Gastroesophageal sphincter (tissue), 4 donors: ENCODE results near the gene SLC6A19. TPM values are rescaled to one million over a fixed set of nuclear protein-coding genes. Genes with fewer than 3 reads are reported as not detected.

Experiments
- ATAC-seq: fragments of 150-250 bp; one replicate; pipeline ENCODE4 v1.9.1; 2016; ENCODE audit warnings: mild to moderate bottlenecking, moderate library complexity
- H3K27ac ChIP-seq, 4 donors: fragments of 200-600 bp; sonication (generic) in 3 of 4; 1 replicate in 3 of 4; 2 replicates in 1 of 4; pipeline ENCODE4 v1.5.1; 2016 to 2019
- H3K27me3 ChIP-seq: fragments of 200-600 bp; sonication (generic); one replicate; pipeline ENCODE4 v1.5.1; 2019
- H3K36me3 ChIP-seq, 2 donors: fragments of 200-600 bp; sonication (generic); one replicate each; pipeline ENCODE4 v1.5.1; 2019; ENCODE audit warnings: control low read depth in 1 of 2
- H3K4me1 ChIP-seq, 3 donors: fragments of 200-600 bp; sonication (generic); 1 replicate in 2 of 3; 2 replicates in 1 of 3; pipeline ENCODE4 v1.5.1; 2016 to 2019; ENCODE audit warnings: control low read depth in 2 of 3
- H3K4me3 ChIP-seq, 2 donors: fragments of 200-600 bp; sonication (generic); one replicate each; pipeline ENCODE4 v1.5.1; 2019; ENCODE audit warnings: mild to moderate bottlenecking in 1 of 2, moderate library complexity in 1 of 2
- H3K9me3 ChIP-seq, 3 donors: fragments of 200-600 bp; sonication (generic); one replicate each; pipeline ENCODE4 v1.5.1; 2017 to 2019; ENCODE audit warnings: control low read depth in 2 of 3
- CTCF ChIP-seq, 4 experiments: fragments of 200-600 bp in 2 of 4; fragments of 450-650 bp in 2 of 4; sonication (generic) in 1 of 4; IDR thresholded peaks; one replicate each; pipeline ENCODE4 v1.5.1; 2017 to 2019; ENCODE audit warnings: antibody characterized with exemption in 4 of 4, mild to moderate bottlenecking in 2 of 4, moderate library complexity in 2 of 4
- EP300 ChIP-seq: sonication (generic); formaldehyde crosslinking; IDR thresholded peaks from one replicate; pipeline ENCODE4 v1.6.1; 2017; ENCODE audit warnings: antibody characterized with exemption, mild to moderate bottlenecking
- POLR2A ChIP-seq, 2 donors: fragments of 450-650 bp; IDR thresholded peaks; one replicate each; pipeline ENCODE4 v1.6.1; 2017; ENCODE audit warnings: antibody characterized with exemption in 2 of 2, mild to moderate bottlenecking in 2 of 2, moderate library complexity in 1 of 2
- POLR2AphosphoS5 ChIP-seq: sonication (generic); formaldehyde crosslinking; IDR thresholded peaks from one replicate; pipeline ENCODE4 v1.6.1; 2017; ENCODE audit warnings: antibody characterized with exemption
- WGBS, 2 donors: methylation state at CpG; one replicate each; pipeline ENCODE4 v1.1.5; 2018; ENCODE audit warnings: low coverage in 1 of 2; 5-methylcytosine and 5-hydroxymethylcytosine counted together
- total RNA-seq, 4 donors: library from RNA; depleted of rRNA; stranded (reverse); fragments of >200 nt; gene quantifications; one replicate each; pipeline ENCODE4 v1.1.0, GENCODE V29; 2016

Gene SLC6A19
- total RNA-seq, 4 donors from 2014 or later = not detected

- H3K36me3 ChIP-seq = no peaks in the 10 kb centered on the region
- ATAC-seq = no peak
- no peak for TF ChIP-seq CTCF (IDR thresholded peaks at IDR 0.05)
- TF ChIP-seq POLR2AphosphoS5 = no peak
- no peak for TF ChIP-seq POLR2A (IDR thresholded peaks at IDR 0.05)
- no peak for TF ChIP-seq EP300
- 86% methylated on average over 16 of the region's 16 CpGs; no CpG with 5 or more reads in 1 of the 2 donors for WGBS, 2 donors
- no peaks in the 10 kb centered on the region for H3K9me3 ChIP-seq
- H3K27ac ChIP-seq = no peak overlapping the region
- peaks cover 30% of the 10 kb centered on the region for H3K27me3 ChIP-seq
- no peak overlapping the region for H3K4me3 ChIP-seq
- H3K4me1 ChIP-seq = peaks cover 0 to 10% (median 0%) of the 10 kb centered on the region in 3 donors
These were observed 32.6 kb upstream of the SLC6A19 start for GRCh38 chr5:1168796-1169195.

- Histone ChIP-seq H3K4me3 (no peak overlapping the region), H3K27ac (no peak overlapping the region)
- 85 to 92% methylated on average over 5 to 11 of the region's 33 CpGs for WGBS, 2 donors
These were observed 31.9 kb upstream of the SLC6A19 start for GRCh38 chr5:1169211-1170115.

GRCh38 chr5:1171340-1171941 lies 30.0 kb upstream of the SLC6A19 start:
- no peak for ATAC-seq
- no peaks in the 10 kb centered on the region for H3K9me3 ChIP-seq
- no peak overlapping the region for H3K27ac ChIP-seq
- TF ChIP-seq POLR2A (IDR thresholded peaks at IDR 0.05) (no peak), EP300 (no peak), POLR2AphosphoS5 (no peak), CTCF (IDR thresholded peaks at IDR 0.05) (no peak)
- H3K27me3 ChIP-seq = peaks cover 29% of the 10 kb centered on the region
- no peak overlapping the region for H3K4me3 ChIP-seq
- WGBS, 2 donors = 20 to 52% methylated on average over 1 to 13 of the region's 15 CpGs
- H3K4me1 ChIP-seq = peaks cover 0 to 10% (median 0%) of the 10 kb centered on the region in 3 donors
- H3K36me3 ChIP-seq = no peaks in the 10 kb centered on the region

More at GRCh38 chr5:1169211-1170115, 31.9 kb upstream of the SLC6A19 start:
- Histone ChIP-seq H3K27me3 (peaks cover 30% of the 10 kb centered on the region), H3K4me1 (peaks cover 0 to 10% (median 0%) of the 10 kb centered on the region in 3 donors), H3K36me3 (no peaks in the 10 kb centered on the region), H3K9me3 (no peaks in the 10 kb centered on the region)
- TF ChIP-seq POLR2A (IDR thresholded peaks at IDR 0.05) = no peak
- TF ChIP-seq EP300 = no peak
- TF ChIP-seq CTCF (IDR thresholded peaks at IDR 0.05) = no peak
- no peak for TF ChIP-seq POLR2AphosphoS5
- ATAC-seq = no peak

- no peak for ATAC-seq
- Histone ChIP-seq H3K4me1 (peaks cover 0 to 10% (median 0%) of the 10 kb centered on the region in 3 donors), H3K36me3 (no peaks in the 10 kb centered on the region), H3K9me3 (no peaks in the 10 kb centered on the region), H3K4me3 (no peak overlapping the region), H3K27ac (no peak overlapping the region), H3K27me3 (peaks cover 25% of the 10 kb centered on the region)
- TF ChIP-seq POLR2A (IDR thresholded peaks at IDR 0.05) (no peak), CTCF (IDR thresholded peaks at IDR 0.05) (no peak), POLR2AphosphoS5 (no peak), EP300 (no peak)
- no CpG with 5 or more reads among the region's 20 CpGs for WGBS, 2 donors
These were observed 29.3 kb upstream of the SLC6A19 start for GRCh38 chr5:1172007-1172581.
